AG04449 (cell line): Measurements from ENCODE around the gene DENND4A.
"Not testable (repeated sequence)": the region's sequence is repeated elsewhere in the genome, so short reads cannot be mapped to it uniquely, and the experiment has no call there.

ENCODE experiments used
- CTCF ChIA-PET: fragments of 350-600 bp; formaldehyde crosslinking; extraction: SDS; loops from one replicate; lab custom pipeline; 2021; ENCODE audit warnings: antibody characterized with exemption; lab: Yijun Ruan, JAX
- POLR2A ChIA-PET: fragments of 400-600, 350-600 bp; formaldehyde crosslinking; extraction: SDS; loops from one replicate; lab custom pipeline; 2020; ENCODE audit warnings: antibody characterized with exemption, inconsistent platforms; lab: Yijun Ruan, JAX
- DNase-seq: peaks from one replicate; pipeline ENCODE4 v3.0.0-alpha.2; 2010; ENCODE audit warnings: low read depth, low spot score
- H3K4me3 ChIP-seq: 2 replicates; pipeline ENCODE4 v1.5.1; 2011; ENCODE audit warnings: low read depth, mild to moderate bottlenecking, control low read depth, low read length
- CTCF ChIP-seq: IDR thresholded peaks from one replicate; pipeline ENCODE4 v1.5.1; 2011; ENCODE audit warnings: mild to moderate bottlenecking, moderate library complexity, low read length, control low read depth, inconsistent platforms; ENCODE audit not compliant: insufficient read depth; ENCODE audit errors: missing control alignments

The DENND4A gene

DNA sequence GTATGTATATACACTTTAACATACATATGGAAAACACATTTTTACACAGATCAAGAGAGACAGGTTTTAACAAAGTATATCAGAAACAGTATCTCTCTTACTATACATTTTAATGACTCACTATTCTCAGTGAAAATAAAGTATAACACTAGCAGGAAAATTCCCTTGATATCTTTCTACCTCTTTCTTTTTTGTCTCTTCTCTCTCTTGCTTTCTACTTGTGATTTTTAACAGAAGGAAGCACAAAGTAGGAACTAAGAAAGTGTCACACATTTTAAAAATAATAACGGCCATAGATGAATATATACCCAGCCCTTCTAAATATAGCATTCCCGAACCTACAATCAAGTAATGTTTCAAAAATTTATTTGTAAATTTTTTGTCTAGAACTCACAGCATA lies 4.8 kb downstream of the DENND4A start:
- no peak for TF ChIP-seq CTCF
- POLR2A ChIA-PET = interaction anchor here (0.7 to 1.4 kb wide), 2 partner anchors 24 to 27 kb away, joined by 3 read pairs; no protein-coding TSS in a partner anchor
- CTCF ChIA-PET = interaction anchor here (0.7 kb wide), 1 partner anchor 10 kb away, joined by 3 read pairs; no protein-coding TSS in a partner anchor
- H3K4me3 ChIP-seq = peak overlapping the region; percentile 31
- DNase-seq = no peak

DNA sequence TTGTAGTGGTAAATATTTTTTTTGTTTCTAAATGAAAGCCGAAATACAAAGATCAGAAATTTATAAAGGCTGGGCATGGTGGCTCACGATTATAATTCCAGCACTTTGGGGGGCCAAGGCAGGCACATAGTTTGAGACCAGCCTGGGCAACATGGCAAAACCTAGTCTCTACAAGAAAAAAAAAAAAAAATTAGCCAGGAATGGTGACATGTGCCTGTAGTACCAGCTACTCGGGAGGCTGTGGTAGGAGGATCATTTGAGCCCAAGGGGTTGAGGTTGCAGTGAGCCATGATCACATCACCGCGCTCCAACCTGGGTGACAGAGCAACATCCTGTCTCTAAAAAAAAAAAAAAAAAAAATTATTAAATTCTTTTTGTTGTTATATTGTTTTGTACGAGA lies 6.9 kb downstream of the DENND4A start:
- ChIA-PET CTCF (no interaction called here), POLR2A (no interaction called here)
- no peak overlapping the region for H3K4me3 ChIP-seq
- DNase-seq = no peak
- TF ChIP-seq CTCF = no peak

GRCh38 chr15:65783872-65784271 lies 8.2 kb downstream of the DENND4A start:
- H3K4me3 ChIP-seq = no peak overlapping the region
- TF ChIP-seq CTCF = no peak
- CTCF ChIA-PET = no interaction called here
- POLR2A ChIA-PET = no interaction called here
- DNase-seq = no peak

GRCh38 chr15:65782096-65782495 lies 10.0 kb downstream of the DENND4A start:
- no peak overlapping the region for H3K4me3 ChIP-seq
- no peak for TF ChIP-seq CTCF
- POLR2A ChIA-PET = no interaction called here
- no peak for DNase-seq
- CTCF ChIA-PET = interaction anchor here (0.9 kb wide), 1 partner anchor 13 kb away, joined by 3 read pairs; no protein-coding TSS in a partner anchor

GRCh38 chr15:65778701-65779100 lies 13.4 kb downstream of the DENND4A start:
- DNase-seq, CTCF ChIA-PET, POLR2A ChIA-PET, H3K4me3 ChIP-seq: not testable (repeated sequence)

DNA sequence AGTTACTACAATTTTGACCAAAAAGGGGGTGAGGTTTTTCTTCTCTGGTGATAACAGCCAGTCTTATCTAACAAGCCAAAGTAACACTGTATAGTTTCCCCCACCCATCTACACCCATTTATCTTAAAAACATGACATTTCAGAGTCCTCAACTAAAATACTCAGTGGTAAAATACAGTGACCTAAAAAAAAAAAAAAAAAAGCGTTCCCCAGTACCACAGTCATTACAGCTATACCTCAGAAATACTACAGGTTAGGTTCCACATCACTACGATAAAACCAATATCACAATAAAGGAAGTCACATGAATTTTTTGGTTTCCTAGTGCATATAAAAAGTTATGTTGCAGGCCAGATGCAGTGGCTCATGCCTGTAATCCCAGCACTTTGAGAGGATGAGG lies 13.8 kb downstream of the DENND4A start:
- ChIA-PET POLR2A (no interaction called here), CTCF (no interaction called here)
- H3K4me3 ChIP-seq = no peak overlapping the region
- no peak for DNase-seq
- no peak for TF ChIP-seq CTCF

DNA sequence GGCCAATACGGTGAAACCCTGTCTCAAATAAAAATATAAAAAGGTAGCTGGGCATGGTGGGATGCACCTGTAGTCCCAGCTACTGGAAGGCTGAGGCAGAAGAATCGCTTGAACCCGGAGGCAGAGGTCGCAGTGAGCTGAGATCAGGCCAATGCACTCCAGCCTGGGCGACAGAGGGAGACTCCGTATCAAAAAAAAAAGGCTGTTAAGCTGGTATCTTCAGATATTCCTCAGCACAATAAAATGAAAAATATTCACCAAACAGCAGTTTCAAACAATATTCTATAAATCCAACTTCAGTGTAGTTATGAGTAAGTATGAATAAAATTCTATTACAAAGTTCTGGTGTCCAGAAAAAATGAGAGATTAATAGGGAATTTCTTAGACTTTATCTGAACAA lies 14.2 kb downstream of the DENND4A start:
- TF ChIP-seq CTCF = no peak
- no peak for DNase-seq
- POLR2A ChIA-PET = no interaction called here
- CTCF ChIA-PET = no interaction called here
- no peak overlapping the region for H3K4me3 ChIP-seq
